GM13976 (cell line): ENCODE results near the gene PARVA.
"Not testable (repeated sequence)": the region's sequence is repeated elsewhere in the genome, so short reads cannot be mapped to it uniquely, and the experiment has no call there.

ENCODE experiments used
- DNase-seq: peaks from one replicate; pipeline ENCODE4 v3.0.0; 2012; ENCODE audit warnings: low spot score
- in situ Hi-C: fragments of 300-500 bp; cut with MboI; formaldehyde crosslinking; loops from one replicate; pipeline ENCODE4 v1.12.0; 2022; ENCODE audit warnings: low sequenced_read_pairs, mixed read lengths, inconsistent platforms; ENCODE audit not compliant: unreplicated experiment
- TF ChIP-seq, protein P1 (sequence below): IDR thresholded peaks from 2 replicates; pipeline ENCODE4 v1.5.1; 2012; ENCODE audit warnings: borderline replicate concordance, mild to moderate bottlenecking; ENCODE audit not compliant: insufficient read depth; ENCODE audit errors: extremely low read depth, missing control alignments, control extremely low read depth

Gene PARVA

DNA sequence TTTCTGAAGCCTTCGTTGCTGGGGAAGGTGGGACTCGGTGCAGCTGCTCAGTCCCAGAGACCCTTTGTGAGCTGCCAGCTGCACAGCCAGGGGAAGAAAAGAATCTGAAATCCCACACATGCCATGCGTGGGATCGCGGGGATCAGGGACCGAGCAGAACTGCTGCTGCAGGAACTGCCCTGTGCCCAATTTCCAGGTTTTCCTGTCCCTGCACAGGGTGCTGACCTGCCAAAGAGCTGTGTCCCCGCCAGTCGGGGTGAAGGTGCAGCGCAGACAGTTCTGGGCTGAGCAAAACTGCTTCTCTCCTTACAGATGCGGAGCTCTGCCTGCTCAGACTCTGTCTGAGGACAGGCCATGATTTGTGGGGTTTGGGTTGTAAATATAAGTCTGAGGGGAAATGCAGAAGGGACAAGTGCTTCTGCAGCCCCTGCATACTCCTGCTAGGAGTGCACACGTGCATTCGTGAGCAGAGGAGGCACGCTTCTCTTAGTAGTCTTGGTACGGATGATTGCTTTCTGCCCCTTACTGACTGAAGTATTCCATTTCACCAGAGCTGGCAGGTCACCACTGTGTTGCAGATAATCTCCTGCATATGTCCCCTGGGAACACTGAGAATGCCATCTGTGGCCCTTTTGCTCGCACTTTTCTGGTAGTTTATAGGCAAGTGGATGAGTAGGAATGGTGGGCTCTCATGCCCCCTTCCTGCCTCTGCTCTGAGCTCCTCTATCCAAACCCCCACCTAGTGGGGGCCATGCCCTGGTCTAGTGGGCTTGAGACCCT is 141.4 kb downstream of the PARVA start:
- DNase-seq = no peak
- in situ Hi-C loops = no loop called here
- TF ChIP-seq, protein P1, sequence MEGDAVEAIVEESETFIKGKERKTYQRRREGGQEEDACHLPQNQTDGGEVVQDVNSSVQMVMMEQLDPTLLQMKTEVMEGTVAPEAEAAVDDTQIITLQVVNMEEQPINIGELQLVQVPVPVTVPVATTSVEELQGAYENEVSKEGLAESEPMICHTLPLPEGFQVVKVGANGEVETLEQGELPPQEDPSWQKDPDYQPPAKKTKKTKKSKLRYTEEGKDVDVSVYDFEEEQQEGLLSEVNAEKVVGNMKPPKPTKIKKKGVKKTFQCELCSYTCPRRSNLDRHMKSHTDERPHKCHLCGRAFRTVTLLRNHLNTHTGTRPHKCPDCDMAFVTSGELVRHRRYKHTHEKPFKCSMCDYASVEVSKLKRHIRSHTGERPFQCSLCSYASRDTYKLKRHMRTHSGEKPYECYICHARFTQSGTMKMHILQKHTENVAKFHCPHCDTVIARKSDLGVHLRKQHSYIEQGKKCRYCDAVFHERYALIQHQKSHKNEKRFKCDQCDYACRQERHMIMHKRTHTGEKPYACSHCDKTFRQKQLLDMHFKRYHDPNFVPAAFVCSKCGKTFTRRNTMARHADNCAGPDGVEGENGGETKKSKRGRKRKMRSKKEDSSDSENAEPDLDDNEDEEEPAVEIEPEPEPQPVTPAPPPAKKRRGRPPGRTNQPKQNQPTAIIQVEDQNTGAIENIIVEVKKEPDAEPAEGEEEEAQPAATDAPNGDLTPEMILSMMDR = no peak

DNA sequence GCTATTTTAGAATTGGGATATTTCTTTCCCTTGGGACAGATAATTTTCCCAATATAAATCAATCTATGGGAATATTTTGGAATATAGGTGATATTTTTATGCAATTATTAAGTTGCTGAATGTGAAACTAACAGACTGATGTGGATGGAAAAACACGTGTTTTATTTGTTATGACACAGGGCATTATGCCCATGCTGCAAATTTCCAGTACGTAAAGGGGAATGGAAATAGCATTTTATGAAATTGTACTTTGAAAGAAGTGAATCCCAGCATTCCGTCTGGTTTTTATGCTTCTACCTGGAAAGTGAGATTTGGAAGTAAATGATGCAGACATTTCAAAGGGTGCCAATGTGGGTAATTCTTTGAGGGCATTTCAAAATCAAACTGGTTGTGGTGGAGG is 142.7 kb downstream of the PARVA start:
- DNase-seq = no peak
- in situ Hi-C loops = no loop called here
- TF ChIP-seq, protein P1 = no peak

DNA sequence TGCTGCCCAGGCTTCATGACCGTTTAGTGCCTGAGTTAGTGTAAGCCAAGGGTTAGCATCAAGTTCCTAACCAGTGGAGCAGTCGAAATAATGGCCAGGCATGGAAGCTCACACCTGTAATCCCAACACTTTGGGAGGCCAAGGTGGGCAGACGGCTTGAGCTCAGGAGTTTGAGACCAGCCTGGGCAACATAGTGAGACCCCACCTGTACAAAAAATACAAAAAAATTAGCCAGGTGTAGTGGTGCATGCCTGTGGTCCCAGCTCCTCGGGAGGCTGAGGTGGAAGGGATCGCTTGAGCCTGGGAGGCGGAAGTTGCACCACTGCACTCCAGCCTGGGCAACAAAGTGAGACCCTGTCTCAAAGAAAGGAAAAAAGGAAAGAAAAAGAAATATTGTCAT is 143.2 kb downstream of the PARVA start:
- DNase-seq, in situ Hi-C loops: not testable (repeated sequence)

DNA sequence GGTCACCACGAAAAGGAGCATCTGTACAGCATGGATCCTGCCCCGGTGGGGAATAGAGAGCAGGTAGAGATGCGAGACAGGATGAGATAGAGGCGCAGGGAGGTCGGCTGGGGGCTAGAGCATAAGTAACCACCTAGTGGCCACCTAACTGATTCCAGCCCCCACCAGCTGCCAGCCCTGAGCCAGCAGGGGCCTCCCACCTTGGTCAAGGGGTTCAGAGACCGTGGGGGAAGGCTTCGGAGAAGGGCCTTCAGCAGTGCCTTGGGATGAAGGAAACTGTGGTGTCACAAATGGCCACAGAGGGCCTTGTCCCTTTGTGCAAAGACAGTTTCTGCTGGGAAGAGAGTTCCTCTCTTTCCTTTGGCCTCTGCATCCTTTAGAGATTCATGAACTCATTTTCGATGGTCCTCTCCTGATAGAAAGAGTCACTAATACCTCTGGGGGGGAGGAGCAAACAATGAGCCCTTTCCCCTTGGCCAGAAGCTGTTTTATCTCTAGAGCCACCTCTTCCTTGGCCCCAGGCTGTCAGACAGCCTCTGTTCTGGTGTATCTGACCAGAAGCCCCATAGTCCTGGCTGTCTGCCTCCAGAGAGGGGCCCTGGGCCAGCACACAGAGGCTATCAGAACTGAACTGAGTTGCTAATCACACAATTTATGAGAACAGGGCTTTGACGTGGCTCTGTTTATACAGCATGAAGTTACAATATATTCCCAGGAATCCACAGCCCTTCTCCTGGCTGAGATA is 146.0 kb downstream of the PARVA start:
- no peak for DNase-seq
- TF ChIP-seq, protein P1 = no peak
- in situ Hi-C loops = no loop called here

DNA sequence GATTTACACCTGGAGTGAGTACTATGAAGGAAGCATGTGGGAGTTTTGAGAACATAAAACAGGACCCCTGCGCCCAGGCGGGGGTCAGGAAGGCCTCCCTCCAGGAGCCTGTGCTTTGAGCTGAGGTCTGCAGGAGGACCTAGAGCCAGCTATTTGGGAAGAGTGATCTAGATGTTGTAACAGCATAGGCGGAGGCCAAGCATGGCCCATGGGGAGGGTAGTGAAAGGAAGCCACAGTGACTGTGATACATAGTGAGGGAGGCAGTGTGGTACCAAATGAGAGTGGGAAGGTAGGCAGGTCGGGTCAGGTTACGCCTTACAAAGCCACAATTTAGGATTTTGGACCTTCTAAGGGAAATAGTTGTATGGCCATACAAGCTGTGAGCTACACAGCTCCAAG is 147.5 kb downstream of the PARVA start:
- in situ Hi-C loops = no loop called here
- TF ChIP-seq, protein P1 = no peak
- DNase-seq = no peak

DNA sequence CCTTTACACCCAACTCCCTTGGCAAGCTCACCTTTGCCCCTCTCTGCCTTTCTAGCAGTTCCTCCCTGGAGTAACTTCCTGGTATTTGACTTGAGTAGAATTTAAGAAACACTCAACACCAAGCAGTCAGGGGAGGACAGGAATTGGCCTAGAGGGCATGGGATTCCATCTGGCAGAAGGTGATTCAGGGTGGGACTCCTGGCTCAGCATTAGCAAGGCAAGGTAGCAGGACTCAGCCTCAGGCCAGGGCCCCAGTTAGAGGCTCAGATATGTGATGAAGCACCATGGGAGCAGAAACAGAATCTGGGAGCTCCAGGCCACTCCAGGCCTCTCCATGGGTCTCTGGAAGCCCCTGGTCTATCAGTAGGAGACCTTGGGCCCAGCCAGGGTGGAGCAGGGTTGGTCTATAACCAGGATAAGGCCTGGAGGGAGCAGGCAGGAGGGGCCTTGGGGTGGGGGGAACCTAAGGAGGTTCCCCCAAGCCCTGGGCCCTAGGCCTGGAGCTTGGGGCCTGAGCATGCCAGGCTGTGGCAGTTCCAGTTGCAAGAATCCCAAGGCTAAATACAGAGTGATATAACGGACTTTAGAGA is 148.2 kb downstream of the PARVA start:
- in situ Hi-C loops = no loop called here
- no peak for DNase-seq
- TF ChIP-seq, protein P1 = no peak

DNA sequence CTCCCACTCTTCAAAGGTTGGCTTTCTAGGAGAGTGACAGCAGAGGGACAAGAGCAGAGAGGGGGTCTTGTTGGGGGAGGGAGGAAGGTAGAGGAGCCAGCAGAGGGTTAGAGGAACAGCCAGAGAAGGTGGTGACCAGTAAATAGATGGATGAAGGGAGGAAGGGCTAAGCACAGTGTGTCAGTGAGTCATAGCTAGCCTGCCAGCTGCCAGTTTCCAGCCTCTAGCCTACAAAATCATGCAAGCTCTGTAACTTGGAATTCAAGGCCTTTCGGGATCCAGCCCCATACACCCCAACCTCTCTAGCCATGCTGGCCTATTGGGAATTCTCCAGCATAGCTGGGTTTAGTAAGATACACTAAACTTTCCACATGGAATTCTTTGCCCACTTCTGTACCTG is 149.4 kb downstream of the PARVA start:
- TF ChIP-seq, protein P1 = no peak
- in situ Hi-C loops = no loop called here
- no peak for DNase-seq
